ENCODE measurements around the gene CPM.
"Not testable (repeated sequence)": the region's sequence is repeated elsewhere in the genome, so short reads cannot be mapped to it uniquely, and the experiment has no call there.

CPM gene

GRCh38 chr12:68803948-68804656 lies 128.9 kb downstream of the CPM start:
- DNase-seq = no peak

DNA sequence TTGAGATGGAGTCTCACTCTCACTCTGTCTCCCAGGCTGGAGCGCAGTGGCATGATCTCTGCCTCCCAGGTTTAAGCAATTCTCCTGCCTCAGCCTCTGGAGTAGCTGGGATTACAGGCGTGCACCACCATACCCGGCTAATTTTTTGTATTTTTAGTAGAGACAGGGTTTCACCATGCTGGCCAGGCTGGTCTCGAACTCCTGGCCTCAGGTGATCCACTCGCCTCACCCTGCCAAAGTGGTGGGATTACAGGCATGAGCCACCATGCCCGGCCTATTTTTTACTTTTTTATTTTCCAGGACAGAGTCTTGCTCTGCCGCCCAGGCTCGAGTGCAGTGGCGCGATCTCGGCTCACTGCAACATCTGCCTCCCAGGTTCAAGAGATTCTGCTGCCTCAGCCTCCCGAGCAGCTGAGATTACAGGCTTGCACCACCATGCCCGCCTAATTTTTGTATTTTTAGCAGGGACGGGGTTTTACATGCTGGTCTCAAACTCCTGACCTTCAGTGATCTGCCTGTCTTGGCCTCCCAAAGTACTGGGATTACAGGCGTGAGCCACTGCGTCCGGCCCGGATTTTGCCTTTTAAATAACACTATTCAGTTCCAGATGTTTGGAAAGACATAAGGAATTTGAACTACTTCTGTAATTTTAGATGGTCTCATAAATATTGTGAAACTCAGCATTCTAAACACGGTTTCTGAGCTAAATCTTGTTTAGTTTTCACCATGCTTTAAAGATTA lies 129.9 kb downstream of the CPM start:
- not testable (repeated sequence) for DNase-seq

GRCh38 chr12:68802372-68802745 lies 130.6 kb downstream of the CPM start:
- DNase-seq = not testable (repeated sequence)
